Renal cortex interstitium (tissue), 11 donors: ENCODE data around the gene SMARCD1. TPM values are rescaled to one million over a fixed set of nuclear protein-coding genes. Genes with fewer than 3 reads are reported as not detected.
A peak's percentile ranks its signal among the peaks of the same experiment; 100 is the strongest.

Experiments used
- DNase-seq, 11 donors: peaks; one replicate each; pipeline ENCODE4 v3.0.0-alpha.2; 2013; ENCODE audit warnings: low read depth in 9 of 11, low spot score in 4 of 11; ENCODE audit errors: extremely low read depth in 1 of 11
- polyA plus RNA-seq, 3 donors: library from polyadenylated mRNA; unstranded; fragments of 120-200 nt; gene quantifications; one replicate each; pipeline ENCODE4 v1.2.1, GENCODE V29; 2013; ENCODE audit not compliant: insufficient read length in 3 of 3

Gene SMARCD1
- polyA plus RNA-seq, 3 donors = 177 to 189 (median 184) TPM

GRCh38 chr12:50090391-50090790 is 5.2 kb downstream of the SMARCD1 start:
- no peak for DNase-seq

GRCh38 chr12:50097952-50098351 is 12.8 kb downstream of the SMARCD1 start:
- DNase-seq = no peak

- no peak for DNase-seq
Measured at GRCh38 chr12:50099302-50100008, 14.3 kb downstream of the SMARCD1 start.

- DNase-seq = no peak
Measured at GRCh38 chr12:50100561-50100960, 15.4 kb downstream of the SMARCD1 start.

- DNase-seq = no peak
Measured at GRCh38 chr12:50101663-50102062, 16.5 kb downstream of the SMARCD1 start.

GRCh38 chr12:50102131-50102531 is 17.0 kb downstream of the SMARCD1 start:
- no peak for DNase-seq

GRCh38 chr12:50102646-50103309 is 17.6 kb downstream of the SMARCD1 start:
- no peak for DNase-seq

- no peak for DNase-seq
Measured at GRCh38 chr12:50103351-50103750, 18.2 kb downstream of the SMARCD1 start.

- peak in 2 of 11 donors; percentile 39 to 75 for DNase-seq
Measured at GRCh38 chr12:50103767-50104321, 18.7 kb downstream of the SMARCD1 start, which contains the start of gene GPD1. TSS of gene GPD1 (plus strand) at chr12:50104008. CDS start at chr12:50104051, 43 bp downstream.

GRCh38 chr12:50104417-50105366 is 19.6 kb downstream of the SMARCD1 start:
- DNase-seq = peak in 1 of 11 donors; percentile 58

- no peak for DNase-seq
Measured at GRCh38 chr12:50105913-50106450, 20.8 kb downstream of the SMARCD1 start.

- no peak for DNase-seq
Measured at GRCh38 chr12:50106907-50107306, 21.8 kb downstream of the SMARCD1 start.

- DNase-seq = no peak
Measured at GRCh38 chr12:50107416-50108268, 22.5 kb downstream of the SMARCD1 start.

GRCh38 chr12:50109319-50109718 is 24.2 kb downstream of the SMARCD1 start:
- no peak for DNase-seq

GRCh38 chr12:50110127-50110761 is 25.1 kb downstream of the SMARCD1 start:
- DNase-seq = no peak

GRCh38 chr12:50110762-50111351 is 25.7 kb downstream of the SMARCD1 start:
- DNase-seq = peak in 8 of 11 donors; percentile 43 to 81 (median 70)

- DNase-seq = no peak
Measured at GRCh38 chr12:50111395-50111692, 26.2 kb downstream of the SMARCD1 start.
